HTERT RPE-1 (cell line): ENCODE measurements around the gene HILPDA.
"Not testable (repeated sequence)": the region's sequence is repeated elsewhere in the genome, so short reads cannot be mapped to it uniquely, and the experiment has no call there.

Experiments used
- in situ Hi-C: fragments of 300-500 bp; cut with MboI; formaldehyde crosslinking; loops from 4 replicates; pipeline ENCODE4 v1.14.3; 2020; ENCODE audit warnings: low sequenced_read_pairs

Gene HILPDA

GRCh38 chr7:128459394-128459878 lies 3.8 kb downstream of the HILPDA start:
- in situ Hi-C loops: no loop called here

GRCh38 chr7:128462460-128462859 lies 6.8 kb downstream of the HILPDA start:
- in situ Hi-C loops: no loop called here

GRCh38 chr7:128463345-128463744 lies 7.7 kb downstream of the HILPDA start:
- in situ Hi-C loops: not testable (repeated sequence)

GRCh38 chr7:128463933-128464332 lies 8.3 kb downstream of the HILPDA start:
- in situ Hi-C loops: not testable (repeated sequence)

GRCh38 chr7:128466871-128467270 lies 11.2 kb downstream of the HILPDA start:
- in situ Hi-C loops: not testable (repeated sequence)

GRCh38 chr7:128476402-128477335 lies 21.0 kb downstream of the HILPDA start, which contains the start of gene METTL2B:
METTL2B (plus strand) TSS chr7:128476748; CDS start chr7:128476766, 18 bp downstream.
- in situ Hi-C loops: not testable (repeated sequence)

- in situ Hi-C loops: not testable (repeated sequence)
These were observed 21.6 kb downstream of the HILPDA start for GRCh38 chr7:128477336-128477690.

- in situ Hi-C loops: not testable (repeated sequence)
These were observed 23.4 kb downstream of the HILPDA start for GRCh38 chr7:128479082-128479481.

- in situ Hi-C loops: not testable (repeated sequence)
These were observed 32.5 kb downstream of the HILPDA start for GRCh38 chr7:128488134-128488533.

- in situ Hi-C loops: no loop called here
These were observed 41.7 kb downstream of the HILPDA start for GRCh38 chr7:128497405-128497804.

GRCh38 chr7:128505416-128505815 lies 49.7 kb downstream of the HILPDA start:
- in situ Hi-C loops: not testable (repeated sequence)

- in situ Hi-C loops: not testable (repeated sequence)
These were observed 51.1 kb downstream of the HILPDA start for GRCh38 chr7:128506819-128507218.

- in situ Hi-C loops: not testable (repeated sequence)
These were observed 51.8 kb downstream of the HILPDA start for GRCh38 chr7:128507321-128507993.
